Motor neuron (in vitro differentiated cells): ENCODE measurements around the gene ITGB5. TPM values are rescaled to one million over a fixed set of nuclear protein-coding genes. Genes with fewer than 3 reads are reported as not detected.
A peak's percentile ranks its signal among the peaks of the same experiment; 100 is the strongest.
"Not testable (repeated sequence)": the region's sequence is repeated elsewhere in the genome, so short reads cannot be mapped to it uniquely, and the experiment has no call there.

ENCODE experiments used
- ATAC-seq, 8 experiments: fragments of 200-7000 bp; cut with Tn5 transposase; replicated peaks in 6 of 8; 2 replicates each; pipeline ENCODE4 v1.8.0; 2021; ENCODE audit warnings: mild to moderate bottlenecking in 8 of 8, moderate library complexity in 8 of 8
- H3K27ac ChIP-seq, 2 donors: fragments of 250-450 bp; sonication (Bioruptor Pico); 2 replicates each; pipeline ENCODE4 v1.9.0; 2021; ENCODE audit warnings: antibody characterized with exemption in 2 of 2, mild to moderate bottlenecking in 2 of 2, moderate library complexity in 1 of 2
- H3K4me1 ChIP-seq, 2 donors: fragments of 250-450 bp; sonication (Bioruptor Pico); replicated peaks in 1 of 2; 2 replicates each; pipeline ENCODE4 v1.6.1; 2021; ENCODE audit warnings: antibody characterized with exemption in 2 of 2, mild to moderate bottlenecking in 2 of 2, moderate library complexity in 1 of 2
- H3K4me3 ChIP-seq, 5 donors: fragments of 250-450 bp; sonication (Bioruptor Pico); 2 replicates each; pipeline ENCODE4 v1.9.0; 2021; ENCODE audit warnings: antibody characterized with exemption in 5 of 5, mild to moderate bottlenecking in 5 of 5, moderate library complexity in 4 of 5
- WGBS, 10 experiments: fragments of 450-650 bp; shearing (Covaris generic); methylation state at CpG; one replicate each; pipeline ENCODE4 v1.0.0; 2022; 5-methylcytosine and 5-hydroxymethylcytosine counted together
- in situ Hi-C, 9 experiments: fragments of 400-800 bp; cut with MboI; loops; one replicate each; pipeline ENCODE4 v1.15.0; 2021; ENCODE audit warnings: low sequenced_read_pairs in 9 of 9, low pct_unique_long_range_greater_than_20kb in 2 of 9; ENCODE audit not compliant: unreplicated experiment in 9 of 9
- total RNA-seq, 8 experiments: library from RNA; unstranded; fragments of 300-600 nt; gene quantifications; 2 replicates each; pipeline versions ENCODE4 v1.2.3 to v1.2.4, GENCODE V29; 2022

Gene ITGB5
- total RNA-seq, 8 experiments from 2014 or later = 6.3 to 84.7 (median 14.6) TPM

DNA sequence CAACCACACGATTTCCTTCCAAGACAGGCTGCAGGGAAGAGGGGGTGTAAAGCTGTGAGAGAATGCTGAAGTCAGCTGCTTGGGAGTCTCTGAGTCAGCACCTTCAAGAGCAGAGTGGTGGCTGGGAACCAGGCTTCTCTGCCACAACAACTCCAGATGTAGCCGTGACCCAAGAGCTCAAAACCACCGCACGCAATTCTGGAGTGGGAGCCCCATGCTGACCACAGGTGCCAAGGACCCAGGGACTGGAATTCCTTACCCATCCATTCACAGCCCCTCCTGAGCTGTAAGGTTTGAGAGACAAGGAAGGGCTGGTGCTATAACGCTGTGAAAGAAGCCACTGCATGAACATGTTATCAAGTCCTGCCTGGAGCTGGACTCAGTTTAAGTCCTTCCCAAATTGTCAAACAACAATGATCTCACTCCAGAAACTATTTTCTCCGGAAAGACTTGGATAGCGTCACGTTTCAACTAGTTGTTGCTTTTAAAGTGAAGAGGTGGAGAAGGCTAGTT is 95.5 kb downstream of the ITGB5 start:
- H3K4me1 ChIP-seq = no peaks in the 10 kb centered on the region
- in situ Hi-C loops = no loop called here
- H3K27ac ChIP-seq = no peak overlapping the region
- no peak overlapping the region for H3K4me3 ChIP-seq
- peak in 4 of 8 experiments; percentile 26 to 91 (median 60) for ATAC-seq
- 6 to 92% (median 74%) methylated on average over 1 to 6 of the region's 8 CpGs; no CpG with 5 or more reads in 1 of the 10 experiments for WGBS, 10 experiments

- ATAC-seq = peak in 2 of 8 experiments; percentile 30 to 56
- in situ Hi-C loops = no loop called here
- Histone ChIP-seq H3K27ac (no peak overlapping the region), H3K4me3 (no peak overlapping the region), H3K4me1 (no peaks in the 10 kb centered on the region)
- 31 to 93% (median 68%) methylated on average over 1 to 3 of the region's 4 CpGs; no CpG with 5 or more reads in 2 of the 10 experiments for WGBS, 10 experiments
Measured at GRCh38 chr3:124791142-124791541, 96.0 kb downstream of the ITGB5 start.

DNA sequence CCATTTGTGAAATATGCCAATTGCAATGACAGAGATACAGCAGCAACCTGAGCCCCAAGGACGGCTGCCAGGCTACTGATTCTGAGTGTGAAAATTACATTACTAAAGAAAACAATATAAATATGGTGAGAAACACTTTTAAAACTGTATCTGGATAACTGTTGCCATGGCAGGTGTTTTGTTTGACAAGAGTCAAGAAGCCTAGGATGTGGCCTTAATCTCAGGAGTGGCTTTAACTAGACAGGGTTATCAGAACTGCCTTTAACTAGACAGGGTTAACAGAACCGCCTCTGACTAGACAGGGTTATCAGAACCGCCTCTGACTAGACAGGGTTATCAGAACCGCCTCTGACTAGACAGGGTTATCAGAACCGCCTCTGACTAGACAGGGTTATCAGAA is 98.1 kb downstream of the ITGB5 start:
- H3K4me1 ChIP-seq, H3K27ac ChIP-seq, ATAC-seq, H3K4me3 ChIP-seq, in situ Hi-C loops: not testable (repeated sequence)
- 90 to 100% (median 100%) methylated on average over 1 of the region's 5 CpGs; no CpG with 5 or more reads in 6 of the 10 experiments for WGBS, 10 experiments

- no peak overlapping the region for H3K27ac ChIP-seq
- no peak overlapping the region for H3K4me3 ChIP-seq
- H3K4me1 ChIP-seq = peaks cover 6 to 8% of the 10 kb centered on the region in 2 donors
- in situ Hi-C loops = no loop called here
- no peak for ATAC-seq
- WGBS, 10 experiments = 40 to 100% (median 100%) methylated on average over 1 to 2 of the region's 2 CpGs; no CpG with 5 or more reads in 5 of the 10 experiments
Measured at GRCh38 chr3:124788254-124788745, 98.9 kb downstream of the ITGB5 start.

DNA sequence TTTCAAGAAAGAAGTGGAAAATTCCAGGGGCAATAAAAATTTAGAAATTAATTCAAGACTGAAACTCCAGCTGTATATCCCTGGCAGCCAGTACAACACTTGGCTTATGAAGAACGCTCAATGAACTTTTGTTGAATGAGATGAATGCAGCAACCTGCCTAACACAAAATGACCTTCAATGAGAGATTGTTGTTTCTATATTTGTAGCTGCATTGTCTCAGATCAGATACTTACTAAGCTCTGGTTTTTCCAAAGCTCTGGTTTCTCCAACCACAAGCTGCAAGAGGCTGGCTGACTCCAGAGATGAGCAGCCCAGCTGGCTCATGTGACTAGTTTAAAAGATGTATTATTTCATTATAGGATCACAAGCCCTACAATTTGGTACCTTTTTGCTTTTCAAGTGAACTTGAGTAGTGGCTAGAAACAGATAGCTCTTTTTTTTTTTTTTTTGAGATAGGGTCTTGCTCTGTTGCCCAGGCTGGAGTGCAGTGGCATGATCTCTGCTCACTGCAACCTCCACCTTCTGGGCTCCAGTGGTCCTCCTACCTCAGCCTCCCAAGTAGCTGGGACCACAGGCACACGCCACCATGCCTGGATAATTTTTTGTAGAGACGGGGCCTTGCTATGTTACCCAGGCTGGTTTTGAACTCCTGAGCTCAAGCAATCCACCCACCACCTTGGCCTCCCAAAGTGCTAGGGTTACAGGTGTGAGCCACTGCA is 99.5 kb downstream of the ITGB5 start:
- in situ Hi-C loops = no loop called here
- Histone ChIP-seq H3K4me3 (no peak overlapping the region), H3K27ac (no peak overlapping the region), H3K4me1 (peaks cover 9% of the 10 kb centered on the region in 2 donors)
- no peak for ATAC-seq
- WGBS, 10 experiments = 20 to 100% (median 88%) methylated on average over 1 to 3 of the region's 3 CpGs

DNA sequence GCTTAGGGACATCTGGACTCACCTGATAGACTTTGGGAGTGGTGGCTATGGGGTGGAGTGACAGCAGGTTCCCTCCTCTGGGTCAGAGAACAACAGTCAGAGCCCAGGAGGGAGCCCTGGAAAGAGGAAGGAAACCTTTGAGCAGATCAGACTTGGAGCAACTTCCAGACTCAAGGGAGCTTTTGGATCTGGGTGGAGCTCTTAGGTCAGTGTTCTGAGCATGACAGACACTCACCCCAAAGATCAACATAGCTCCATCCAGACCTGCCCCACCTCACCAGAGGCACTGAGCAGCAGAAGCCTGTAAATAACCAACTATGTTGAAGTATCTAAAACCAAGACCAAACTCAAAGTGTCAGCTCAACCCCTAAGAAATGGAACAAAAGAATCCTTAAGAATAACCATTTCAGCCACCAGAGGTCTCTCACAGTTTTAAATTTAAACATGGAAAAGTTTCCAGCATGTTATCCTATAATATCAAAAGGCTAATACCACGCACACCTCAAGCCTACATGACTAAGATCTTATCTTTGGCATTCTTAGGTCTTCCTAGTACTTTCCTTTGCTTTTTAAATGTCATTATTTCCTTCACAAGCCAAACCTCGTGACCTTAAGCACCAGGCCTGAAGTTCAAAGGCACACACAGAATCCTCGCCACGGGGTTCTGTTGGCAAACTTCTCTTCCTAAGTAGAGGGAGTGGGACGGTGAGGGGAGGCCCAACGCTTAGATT is 100.5 kb downstream of the ITGB5 start:
- in situ Hi-C loops = no loop called here
- Histone ChIP-seq H3K4me1 (peaks cover 9% of the 10 kb centered on the region in 2 donors), H3K27ac (no peak overlapping the region), H3K4me3 (no peak overlapping the region)
- ATAC-seq = peak in 3 of 8 experiments; percentile 27 to 47 (median 32)
- 0 to 91% (median 79%) methylated on average over 1 to 6 of the region's 6 CpGs; no CpG with 5 or more reads in 2 of the 10 experiments for WGBS, 10 experiments

DNA sequence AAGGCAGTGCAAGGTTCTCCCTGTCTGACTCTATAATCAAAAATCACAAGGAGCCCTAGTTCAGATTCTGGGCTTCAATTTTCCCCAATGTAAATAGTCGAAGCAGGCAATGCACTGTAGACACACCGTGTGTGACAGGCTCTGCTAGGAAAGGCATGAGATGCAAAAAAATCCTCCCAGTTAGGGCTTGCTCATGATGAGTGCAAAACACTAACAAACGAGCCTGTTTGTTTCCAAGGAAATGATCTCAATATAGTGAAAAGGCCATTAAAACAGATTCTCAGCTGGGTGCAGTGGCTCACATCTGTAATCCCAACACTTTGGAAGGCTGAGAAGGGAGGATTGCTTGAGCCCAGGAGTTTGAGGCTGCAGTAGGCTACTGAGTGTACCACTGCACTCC is 101.2 kb downstream of the ITGB5 start:
- no peak overlapping the region for H3K4me3 ChIP-seq
- in situ Hi-C loops = no loop called here
- WGBS, 10 experiments = 7 to 100% (median 79%) methylated on average over 1 to 2 of the region's 3 CpGs; no CpG with 5 or more reads in 3 of the 10 experiments
- H3K4me1 ChIP-seq = peaks cover 12 to 13% of the 10 kb centered on the region in 2 donors
- peak in 1 of 8 experiments; percentile 39 for ATAC-seq
- no peak overlapping the region for H3K27ac ChIP-seq

DNA sequence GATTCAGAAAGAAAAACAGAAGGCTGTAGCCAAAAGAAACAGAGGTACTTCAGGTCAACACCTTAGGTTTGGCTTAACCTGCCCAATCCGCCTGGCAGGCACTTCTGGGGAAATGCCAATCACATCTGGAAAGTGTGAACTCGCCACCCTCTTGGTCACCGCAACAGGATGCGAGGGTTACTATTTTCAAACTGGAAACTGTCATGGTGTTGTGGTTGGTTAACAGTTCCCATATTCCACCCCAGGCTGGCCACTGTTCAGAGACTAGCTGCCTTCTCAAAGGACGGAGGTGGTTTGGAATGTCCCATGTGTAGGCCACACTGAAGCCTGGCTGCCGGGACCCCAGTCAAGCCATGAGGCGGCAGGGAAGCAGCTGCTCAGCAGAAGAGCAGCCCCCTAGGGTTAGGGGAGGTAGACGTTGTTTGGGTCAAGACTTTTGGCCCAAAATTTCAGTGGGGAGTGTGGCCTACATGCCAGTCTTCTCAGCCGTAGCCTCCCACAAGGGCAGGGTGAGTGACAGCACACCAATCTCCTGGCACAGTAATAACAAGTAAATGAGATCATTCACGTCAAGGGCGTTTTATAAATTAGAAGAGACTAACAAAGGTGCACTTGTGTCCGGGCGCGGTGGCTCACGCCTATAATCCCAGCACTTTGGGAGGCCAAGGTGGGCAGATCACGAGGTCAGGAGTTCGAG is 102.3 kb downstream of the ITGB5 start:
- Histone ChIP-seq H3K27ac (no peak overlapping the region), H3K4me1 (peaks cover 18 to 23% of the 10 kb centered on the region in 2 donors), H3K4me3 (no peak overlapping the region)
- in situ Hi-C loops = no loop called here
- no peak for ATAC-seq
- 82 to 100% (median 96%) methylated on average over 1 to 4 of the region's 17 CpGs; no CpG with 5 or more reads in 3 of the 10 experiments for WGBS, 10 experiments

- 17 to 100% (median 53%) methylated on average over 1 to 4 of the region's 4 CpGs; no CpG with 5 or more reads in 2 of the 10 experiments for WGBS, 10 experiments
- Histone ChIP-seq H3K4me1 (peaks cover 18 to 29% of the 10 kb centered on the region in 2 donors), H3K27ac (no peak overlapping the region), H3K4me3 (no peak overlapping the region)
- ATAC-seq = peak in 5 of 8 experiments; percentile 63 to 79 (median 68)
- in situ Hi-C loops = no loop called here
Measured at GRCh38 chr3:124783696-124784095, 103.5 kb downstream of the ITGB5 start.

DNA sequence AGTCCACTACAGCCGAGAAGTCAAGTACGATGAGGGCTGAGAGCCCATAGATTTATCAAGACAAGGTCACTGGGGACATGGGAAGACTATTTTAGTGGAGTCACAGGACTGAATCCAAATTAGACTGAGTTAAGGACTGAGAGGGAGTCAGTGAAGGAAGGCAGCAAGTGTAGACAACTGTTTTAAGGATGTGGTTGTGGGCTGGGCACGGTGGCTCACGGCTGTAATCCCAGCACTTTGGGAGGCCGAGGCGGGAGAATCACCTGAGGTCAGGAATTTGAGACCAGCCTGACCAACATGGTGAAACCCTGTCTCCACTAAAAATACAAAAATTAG is 104.8 kb downstream of the ITGB5 start:
- H3K27ac ChIP-seq, in situ Hi-C loops, H3K4me3 ChIP-seq, ATAC-seq: not testable (repeated sequence)
- peaks cover 30 to 42% of the 10 kb centered on the region in 2 donors for H3K4me1 ChIP-seq
- 89 to 100% (median 100%) methylated on average over 1 to 4 of the region's 6 CpGs; no CpG with 5 or more reads in 4 of the 10 experiments for WGBS, 10 experiments

DNA sequence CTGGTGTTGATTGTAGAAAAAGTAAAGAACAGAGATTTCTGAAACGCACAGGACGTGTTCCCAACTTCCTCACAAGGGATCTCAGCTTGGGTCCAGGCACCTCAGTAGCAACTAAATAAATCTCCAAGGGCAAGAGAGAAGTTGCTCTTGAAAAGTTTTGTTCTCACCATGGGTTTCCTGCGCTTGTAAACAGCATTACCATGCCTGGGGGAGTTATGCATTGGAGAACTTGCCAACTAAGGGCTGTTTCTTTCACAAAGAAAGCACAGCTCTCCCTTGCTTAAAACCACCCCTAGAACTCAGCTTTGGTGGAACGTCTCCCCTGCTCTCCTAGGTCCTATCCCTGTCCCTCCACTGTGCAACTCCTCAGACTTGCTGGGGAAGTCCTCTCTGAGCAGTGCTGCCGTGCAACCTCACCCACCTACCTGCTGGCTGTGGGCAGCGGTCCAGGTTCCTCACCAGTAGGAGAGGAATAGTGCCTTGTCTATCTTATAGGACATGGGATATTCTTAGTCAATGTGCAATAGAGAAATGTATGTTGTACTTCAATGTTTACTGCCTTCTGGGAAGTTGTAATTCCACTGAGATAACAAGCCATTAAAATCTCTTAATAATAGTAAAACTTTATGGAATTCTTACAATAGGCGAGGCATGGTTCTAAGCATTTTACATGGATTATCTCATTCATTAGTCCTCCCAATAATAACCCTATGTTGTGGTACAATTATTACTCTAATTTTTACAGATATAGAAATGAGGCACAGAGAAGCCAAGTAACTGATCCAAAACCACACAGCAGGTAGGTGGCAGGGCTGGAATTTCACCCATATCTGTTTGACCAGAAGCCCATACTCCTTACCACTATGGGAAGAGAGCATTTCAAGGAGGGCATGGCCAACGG is 105.4 kb downstream of the ITGB5 start:
- H3K4me3 ChIP-seq = no peak overlapping the region
- ATAC-seq = no peak
- in situ Hi-C loops = no loop called here
- H3K4me1 ChIP-seq = peaks cover 30 to 44% of the 10 kb centered on the region in 2 donors
- 60 to 100% (median 93%) methylated on average over 1 to 7 of the region's 8 CpGs for WGBS, 10 experiments
- no peak overlapping the region for H3K27ac ChIP-seq
